CD14-positive monocyte (primary cell): Measurements from ENCODE around the gene EMILIN2. TPM values are rescaled to one million over a fixed set of nuclear protein-coding genes. Genes with fewer than 3 reads are reported as not detected.

Experiments
- DNase-seq, 3 donors: peaks; one replicate each; pipeline ENCODE4 v3.0.0-alpha.2; 2011 to 2022
- H2AFZ ChIP-seq: 2 replicates; pipeline ENCODE4 v1.6.0; 2012; ENCODE audit warnings: mild to moderate bottlenecking, low read depth, low read length, inconsistent platforms; ENCODE audit not compliant: insufficient read depth, poor library complexity, severe bottlenecking
- H3K27ac ChIP-seq, 2 donors: 1 replicate in 1 of 2; 2 replicates in 1 of 2; pipeline ENCODE4 v1.5.1; 2012 to 2013; ENCODE audit warnings: low read length in 2 of 2, control low read depth in 1 of 2, inconsistent platforms in 1 of 2, low read depth in 1 of 2, mild to moderate bottlenecking in 1 of 2
- H3K27me3 ChIP-seq, 2 donors: one replicate each; pipeline versions ENCODE4 v1.6.0 to v1.6.1; 2011 to 2013; ENCODE audit warnings: low read length in 2 of 2; ENCODE audit not compliant: control insufficient read depth in 2 of 2, insufficient read depth in 2 of 2
- H3K36me3 ChIP-seq, 2 donors: replicated peaks in 1 of 2; 1 replicate in 1 of 2; 2 replicates in 1 of 2; pipeline versions ENCODE4 v1.5.1 to v1.6.1; 2012 to 2013; ENCODE audit warnings: low read length in 2 of 2, control low read depth in 1 of 2, inconsistent platforms in 1 of 2, mild to moderate bottlenecking in 1 of 2; ENCODE audit not compliant: insufficient read depth in 2 of 2, control insufficient read depth in 1 of 2
- H3K4me1 ChIP-seq, 2 donors: 1 replicate in 1 of 2; 2 replicates in 1 of 2; pipeline versions ENCODE4 v1.5.1 to v1.6.1; 2012 to 2013; ENCODE audit warnings: low read length in 2 of 2, control low read depth in 1 of 2, inconsistent platforms in 1 of 2, mild to moderate bottlenecking in 1 of 2, moderate library complexity in 1 of 2; ENCODE audit not compliant: insufficient read depth in 2 of 2, control insufficient read depth in 1 of 2
- H3K4me2 ChIP-seq: replicated peaks from 2 replicates; pipeline ENCODE3; 2012; ENCODE audit warnings: low read length, moderate library complexity, mild to moderate bottlenecking; ENCODE audit not compliant: poor library complexity, severe bottlenecking; ENCODE audit errors: extremely low read depth
- H3K4me3 ChIP-seq, 3 experiments: fragments of 200-600 bp in 1 of 3; sonication (generic) in 1 of 3; replicated peaks in 1 of 3; 1 replicate in 2 of 3; 2 replicates in 1 of 3; pipeline ENCODE4 v1.5.1; 2011 to 2013; ENCODE audit warnings: low read length in 3 of 3, mild to moderate bottlenecking in 3 of 3, control low read depth in 2 of 3, low read depth in 2 of 3, inconsistent platforms in 1 of 3, moderate library complexity in 1 of 3
- H3K79me2 ChIP-seq: 2 replicates; pipeline ENCODE4 v1.6.0; 2012; ENCODE audit warnings: mild to moderate bottlenecking, control low read depth, inconsistent platforms, low read length, moderate library complexity; ENCODE audit not compliant: insufficient read depth
- H3K9ac ChIP-seq: 2 replicates; pipeline ENCODE4 v1.6.0; 2017; ENCODE audit warnings: low read length, mild to moderate bottlenecking; ENCODE audit not compliant: insufficient read depth, poor library complexity, severe bottlenecking
- H3K9me3 ChIP-seq, 2 donors: replicated peaks in 1 of 2; 1 replicate in 1 of 2; 2 replicates in 1 of 2; pipeline versions ENCODE4 v1.5.1 to v1.6.1; 2012 to 2013; ENCODE audit warnings: low read length in 2 of 2, control low read depth in 1 of 2; ENCODE audit not compliant: control insufficient read depth in 1 of 2, insufficient read depth in 1 of 2
- H4K20me1 ChIP-seq: 2 replicates; pipeline ENCODE4 v1.6.0; 2012; ENCODE audit warnings: mild to moderate bottlenecking, low read length, control low read depth, moderate library complexity; ENCODE audit not compliant: insufficient read depth
- H3K27ac Mint-ChIP-seq, 7 donors: one replicate each; pipeline ENCODE4 v1.8.0; 2020; ENCODE audit warnings: mild to moderate bottlenecking in 7 of 7, mixed read lengths in 7 of 7, moderate library complexity in 6 of 7, inconsistent platforms in 2 of 7
- H3K27me3 Mint-ChIP-seq, 3 donors: one replicate each; pipeline ENCODE4 v1.8.0; 2021 to 2022; ENCODE audit warnings: low read depth in 3 of 3, mild to moderate bottlenecking in 3 of 3, mixed read lengths in 3 of 3, moderate library complexity in 3 of 3, inconsistent platforms in 1 of 3
- H3K36me3 Mint-ChIP-seq, 2 donors: one replicate each; pipeline ENCODE4 v1.8.0; 2020; ENCODE audit warnings: mixed read lengths in 2 of 2, inconsistent platforms in 1 of 2, mild to moderate bottlenecking in 1 of 2
- H3K4me1 Mint-ChIP-seq: one replicate; pipeline ENCODE4 v1.8.0; 2020; ENCODE audit warnings: mild to moderate bottlenecking, mixed read lengths
- H3K4me3 Mint-ChIP-seq, 2 donors: one replicate each; pipeline ENCODE4 v1.8.0; 2020; ENCODE audit warnings: mild to moderate bottlenecking in 2 of 2, mixed read lengths in 2 of 2, moderate library complexity in 1 of 2
- H3K9me3 Mint-ChIP-seq, 7 donors: one replicate each; pipeline ENCODE4 v1.8.0; 2020 to 2022; ENCODE audit warnings: mixed read lengths in 7 of 7, mild to moderate bottlenecking in 6 of 7, moderate library complexity in 6 of 7, inconsistent platforms in 2 of 7
- CTCF ChIP-seq: fragments of 200-600 bp; IDR thresholded peaks from one replicate; pipeline ENCODE4 v1.8.0; 2022; ENCODE audit warnings: antibody characterized with exemption, mild to moderate bottlenecking
- WGBS: methylation state at CpG from one replicate; pipeline ENCODE4 v1.1.5; 2013; ENCODE audit warnings: missing lambda C conversion rate; ENCODE audit not compliant: insufficient coverage; 5-methylcytosine and 5-hydroxymethylcytosine counted together
- intact Hi-C, 2 donors: fragments of 100-400 bp; cut with micrococcal nuclease; formaldehyde crosslinking; loops; one replicate each; pipeline versions ENCODE4 v1.15.0 to v1.15.1; 2023
- polyA plus RNA-seq, 3 donors: library from polyadenylated mRNA; depleted of rRNA in 1 of 3; unstranded in 2 of 3; stranded (reverse) in 1 of 3; fragments of 300-500 nt in 2 of 3; fragments of >200 nt in 1 of 3; fragmentation: Illumina TruSeq in 2 of 3; gene quantifications; 1 replicate in 2 of 3; 2 replicates in 1 of 3; pipeline ENCODE4 v1.2.3, GENCODE V29; 2012 to 2021

The EMILIN2 gene
- polyA plus RNA-seq, 3 donors, result 30.5 to 43.2 (median 33.8) TPM

- no peak for TF ChIP-seq CTCF
- no peak for DNase-seq
- Mint-ChIP-seq H3K9me3 (no peaks in the 10 kb centered on the region), H3K36me3 (peaks cover 78 to 90% of the 10 kb centered on the region in 2 donors), H3K27ac (peak overlapping the region in 1 of 7 donors; percentile 17), H3K4me1 (peaks cover 8% of the 10 kb centered on the region), H3K27me3 (no peaks in the 10 kb centered on the region), H3K4me3 (no peak overlapping the region)
- H3K4me2 ChIP-seq, result no peak overlapping the region
- H2AFZ ChIP-seq, result no peak overlapping the region
- H3K36me3 ChIP-seq, result peaks cover 78 to 99% of the 10 kb centered on the region in 2 donors
- H3K27me3 ChIP-seq, result no peaks in the 10 kb centered on the region
- no peak overlapping the region for H3K9ac ChIP-seq
- WGBS, result 93% methylated on average over 5 of the region's 14 CpGs
- no peaks in the 10 kb centered on the region for H3K4me1 ChIP-seq
- peaks cover 63% of the 10 kb centered on the region for H4K20me1 ChIP-seq
- no peaks in the 10 kb centered on the region for H3K79me2 ChIP-seq
- peak overlapping the region in 1 of 2 donors; percentile 13 for H3K27ac ChIP-seq
- H3K9me3 ChIP-seq, result no peaks in the 10 kb centered on the region
- intact Hi-C loops, result loop anchor here in 1 of 2 donors (10.0 kb wide), 1 partner anchor 213 kb away; no protein-coding TSS in a partner anchor
- no peak overlapping the region for H3K4me3 ChIP-seq
Observed at GRCh38 chr18:2921778-2922177, 75.0 kb downstream of the EMILIN2 start.

- Mint-ChIP-seq H3K27ac (peak overlapping the region in 1 of 7 donors; percentile 28), H3K4me3 (no peak overlapping the region)
Observed at GRCh38 chr18:2923464-2923863, 76.7 kb downstream of the EMILIN2 start.

More at GRCh38 chr18:2923464-2923863, 76.7 kb downstream of the EMILIN2 start:
- Mint-ChIP-seq H3K36me3 (peaks cover 77 to 92% of the 10 kb centered on the region in 2 donors), H3K27me3 (no peaks in the 10 kb centered on the region), H3K4me1 (no peaks in the 10 kb centered on the region), H3K9me3 (no peaks in the 10 kb centered on the region)
- H3K4me2 ChIP-seq, result no peak overlapping the region
- no peaks in the 10 kb centered on the region for H3K27me3 ChIP-seq
- intact Hi-C loops, result loop anchor here in 1 of 2 donors (10.0 kb wide), 1 partner anchor 211 kb away; no protein-coding TSS in a partner anchor
- 95% methylated on average over 3 of the region's 6 CpGs for WGBS
- no peaks in the 10 kb centered on the region for H3K4me1 ChIP-seq
- TF ChIP-seq CTCF, result no peak
- H3K79me2 ChIP-seq, result no peaks in the 10 kb centered on the region
- no peaks in the 10 kb centered on the region for H3K9me3 ChIP-seq
- H2AFZ ChIP-seq, result no peak overlapping the region
- H3K4me3 ChIP-seq, result no peak overlapping the region
- no peak overlapping the region for H3K9ac ChIP-seq
- no peak for DNase-seq
- H3K27ac ChIP-seq, result no peak overlapping the region
- H4K20me1 ChIP-seq, result peaks cover 46% of the 10 kb centered on the region
- H3K36me3 ChIP-seq, result peaks cover 79 to 99% of the 10 kb centered on the region in 2 donors
